Neural cell (in vitro differentiated cells): Measurements from ENCODE around the gene MAEA. TPM values are rescaled to one million over a fixed set of nuclear protein-coding genes. Genes with fewer than 3 reads are reported as not detected.

Source experiments
- H2AFZ ChIP-seq: fragments of 200-600, 300-800 bp; sonication (generic), shearing (Covaris generic); 2 replicates; pipeline ENCODE4 v1.6.0; 2014; ENCODE audit warnings: low read depth, mild to moderate bottlenecking, antibody characterized with exemption, low read length, moderate library complexity
- H3F3A ChIP-seq: fragments of 200-600 bp; shearing (Covaris generic); 2 replicates; pipeline ENCODE4 v1.6.1; 2016; ENCODE audit warnings: mild to moderate bottlenecking, moderate library complexity, mixed read lengths, antibody characterized with exemption, low read length; ENCODE audit not compliant: insufficient read depth, poor library complexity, severe bottlenecking
- H3K27ac ChIP-seq: fragments of 200-600, 300-800 bp; sonication (generic), shearing (Covaris generic); 2 replicates; pipeline ENCODE4 v1.5.1; 2014; ENCODE audit warnings: mild to moderate bottlenecking, low read length, moderate library complexity
- H3K27me3 ChIP-seq: fragments of 300-800, 200-600 bp; sonication (generic), shearing (Covaris generic); 2 replicates; pipeline ENCODE4 v1.6.0; 2014; ENCODE audit warnings: mild to moderate bottlenecking, low read depth, low read length, moderate library complexity; ENCODE audit not compliant: insufficient read depth
- H3K36me3 ChIP-seq: fragments of 300-800, 200-600 bp; sonication (generic), shearing (Covaris generic); 2 replicates; pipeline ENCODE4 v1.5.1; 2014; ENCODE audit warnings: mild to moderate bottlenecking, antibody characterized with exemption, low read length, moderate library complexity; ENCODE audit not compliant: insufficient read depth
- H3K4me2 ChIP-seq: fragments of 300-800, 200-600 bp; sonication (generic), shearing (Covaris generic); 2 replicates; pipeline ENCODE4 v1.6.0; 2014; ENCODE audit warnings: mild to moderate bottlenecking, low read length
- H3K4me3 ChIP-seq: fragments of 300-800, 200-600 bp; sonication (generic), shearing (Covaris generic); 2 replicates; pipeline ENCODE4 v1.5.1; 2014; ENCODE audit warnings: mild to moderate bottlenecking, low read length, moderate library complexity
- H3K79me2 ChIP-seq: fragments of 200-600 bp; shearing (Covaris generic); replicated peaks from 2 replicates; pipeline ENCODE4 v1.6.0; 2014; ENCODE audit warnings: mild to moderate bottlenecking, low read length, moderate library complexity; ENCODE audit not compliant: insufficient read depth
- H3K9ac ChIP-seq: fragments of 300-800, 200-600 bp; sonication (generic), shearing (Covaris generic); 2 replicates; pipeline ENCODE4 v1.6.1; 2016; ENCODE audit warnings: mild to moderate bottlenecking, low read length, mixed read lengths
- H3K9me2 ChIP-seq: fragments of 200-600 bp; shearing (Covaris generic); 2 replicates; pipeline ENCODE4 v1.6.1; 2016; ENCODE audit warnings: mild to moderate bottlenecking, low read length, mixed read lengths; ENCODE audit not compliant: insufficient read depth
- H3K9me3 ChIP-seq: fragments of 200-600, 300-800 bp; sonication (generic), shearing (Covaris generic); 2 replicates; pipeline ENCODE4 v1.6.1; 2016; ENCODE audit warnings: mild to moderate bottlenecking, mixed run types, low read length, moderate library complexity, mixed read lengths
- H4K20me1 ChIP-seq: fragments of 200-600 bp; shearing (Covaris generic); 2 replicates; pipeline ENCODE4 v1.6.1; 2016; ENCODE audit warnings: mild to moderate bottlenecking, mixed run types; ENCODE audit not compliant: insufficient read depth
- EP300 ChIP-seq: fragments of 450-650 bp; conservative IDR thresholded peaks from 2 replicates; pipeline ENCODE4 v1.6.1; 2014; ENCODE audit warnings: antibody characterized with exemption, mild to moderate bottlenecking, moderate library complexity; ENCODE audit not compliant: poor library complexity, severe bottlenecking
- EZH2 ChIP-seq: fragments of 200-600, 300-800 bp; shearing (Covaris generic), sonication (generic); IDR thresholded peaks from 2 replicates; pipeline ENCODE4 v1.6.1; 2014; ENCODE audit warnings: antibody characterized with exemption, low read length, borderline replicate concordance, mild to moderate bottlenecking; ENCODE audit not compliant: insufficient read depth, poor library complexity, severe bottlenecking
- MXI1 ChIP-seq: fragments of 450-650 bp; conservative IDR thresholded peaks from 2 replicates; pipeline ENCODE4 v1.6.1; 2014; ENCODE audit warnings: antibody characterized with exemption, mild to moderate bottlenecking; ENCODE audit not compliant: poor library complexity, severe bottlenecking
- POLR2AphosphoS5 ChIP-seq: IDR thresholded peaks from 2 replicates; pipeline ENCODE4 v1.6.1; 2012
- RAD21 ChIP-seq: fragments of 450-650 bp; conservative IDR thresholded peaks from 2 replicates; pipeline ENCODE4 v1.6.1; 2014; ENCODE audit warnings: antibody characterized with exemption, mild to moderate bottlenecking, moderate library complexity
- SMC3 ChIP-seq: fragments of 450-650 bp; conservative IDR thresholded peaks from 2 replicates; pipeline ENCODE4 v1.6.1; 2014; ENCODE audit warnings: antibody characterized with exemption, mild to moderate bottlenecking, moderate library complexity; ENCODE audit not compliant: poor library complexity
- TAF1 ChIP-seq: IDR thresholded peaks from 2 replicates; pipeline ENCODE4 v1.6.1; 2012; ENCODE audit warnings: low read depth
- polyA plus RNA-seq: library from polyadenylated mRNA; depleted of rRNA; stranded (reverse); fragments of >200 nt; gene quantifications from 2 replicates; pipeline ENCODE4 v1.2.3, GENCODE V29; 2014
- TF ChIP-seq, protein P1 (sequence below): IDR thresholded peaks from 2 replicates; pipeline ENCODE4 v1.6.1; 2012; ENCODE audit warnings: borderline replicate concordance
- TF ChIP-seq, protein P2 (sequence below): fragments of 450-650 bp; IDR thresholded peaks from 2 replicates; pipeline ENCODE4 v1.5.1; 2014; ENCODE audit warnings: antibody characterized with exemption, mild to moderate bottlenecking, moderate library complexity; ENCODE audit not compliant: poor library complexity, severe bottlenecking

Gene MAEA
- polyA plus RNA-seq, 1 donor from 2014 or later: 106 TPM

DNA sequence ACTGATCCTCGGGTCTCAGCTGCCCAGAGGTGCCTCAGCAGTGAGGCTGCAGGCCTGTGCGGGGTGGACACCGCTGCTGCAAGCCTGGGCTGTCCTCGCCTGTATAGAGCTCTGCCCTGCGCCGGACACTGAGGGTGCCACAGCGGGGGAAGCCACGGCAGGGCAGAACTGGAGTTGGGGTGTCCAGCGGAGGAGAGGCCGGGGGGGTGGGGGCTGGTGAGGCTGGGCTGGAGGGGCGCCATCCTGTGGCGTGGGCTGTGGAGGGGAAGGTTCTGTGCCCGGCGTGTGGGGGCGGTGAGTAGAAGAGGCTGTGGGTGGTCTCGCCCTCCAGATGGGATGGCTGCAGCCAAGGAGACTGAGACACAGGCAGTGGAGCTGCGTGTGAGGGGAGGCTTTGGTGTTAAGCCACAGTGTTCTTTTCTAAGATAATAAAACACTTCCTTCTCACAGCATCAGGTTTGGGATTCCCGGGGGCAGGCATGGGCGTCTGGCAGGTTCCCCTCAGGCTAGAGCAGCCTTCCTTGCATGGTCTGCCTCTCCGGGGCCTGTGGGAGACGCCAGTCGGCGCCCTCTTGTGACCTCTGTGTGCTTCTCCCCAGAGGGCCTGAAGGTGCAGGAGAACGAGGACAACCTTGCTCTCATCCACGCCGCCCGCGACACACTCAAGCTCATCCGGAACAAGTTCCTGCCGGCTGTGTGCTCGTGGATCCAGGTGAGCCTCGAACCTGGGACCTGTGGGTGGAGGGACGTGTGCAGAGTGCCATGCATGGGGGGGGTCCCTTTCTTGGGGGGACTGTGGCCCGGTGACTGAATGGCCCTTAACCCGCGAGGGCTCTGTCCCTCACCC, 64.7 kb downstream of the MAEA start:
- Histone ChIP-seq H3K4me3 (no peak overlapping the region), H3K27ac (no peak overlapping the region), H3K9me2 (no peaks in the 10 kb centered on the region), H4K20me1 (no peaks in the 10 kb centered on the region), H3K27me3 (no peaks in the 10 kb centered on the region), H3K4me2 (no peak overlapping the region), H3K79me2 (no peaks in the 10 kb centered on the region), H2AFZ (no peak overlapping the region), H3K9me3 (no peaks in the 10 kb centered on the region), H3K36me3 (no peaks in the 10 kb centered on the region), H3F3A (no peaks in the 10 kb centered on the region), H3K9ac (no peak overlapping the region)
- TF ChIP-seq RAD21: no peak
- TF ChIP-seq MXI1: no peak
- TF ChIP-seq POLR2AphosphoS5: no peak
- TF ChIP-seq EZH2: no peak
- TF ChIP-seq EP300: no peak
- no peak for TF ChIP-seq SMC3
- no peak for TF ChIP-seq TAF1
- TF ChIP-seq, protein P1, sequence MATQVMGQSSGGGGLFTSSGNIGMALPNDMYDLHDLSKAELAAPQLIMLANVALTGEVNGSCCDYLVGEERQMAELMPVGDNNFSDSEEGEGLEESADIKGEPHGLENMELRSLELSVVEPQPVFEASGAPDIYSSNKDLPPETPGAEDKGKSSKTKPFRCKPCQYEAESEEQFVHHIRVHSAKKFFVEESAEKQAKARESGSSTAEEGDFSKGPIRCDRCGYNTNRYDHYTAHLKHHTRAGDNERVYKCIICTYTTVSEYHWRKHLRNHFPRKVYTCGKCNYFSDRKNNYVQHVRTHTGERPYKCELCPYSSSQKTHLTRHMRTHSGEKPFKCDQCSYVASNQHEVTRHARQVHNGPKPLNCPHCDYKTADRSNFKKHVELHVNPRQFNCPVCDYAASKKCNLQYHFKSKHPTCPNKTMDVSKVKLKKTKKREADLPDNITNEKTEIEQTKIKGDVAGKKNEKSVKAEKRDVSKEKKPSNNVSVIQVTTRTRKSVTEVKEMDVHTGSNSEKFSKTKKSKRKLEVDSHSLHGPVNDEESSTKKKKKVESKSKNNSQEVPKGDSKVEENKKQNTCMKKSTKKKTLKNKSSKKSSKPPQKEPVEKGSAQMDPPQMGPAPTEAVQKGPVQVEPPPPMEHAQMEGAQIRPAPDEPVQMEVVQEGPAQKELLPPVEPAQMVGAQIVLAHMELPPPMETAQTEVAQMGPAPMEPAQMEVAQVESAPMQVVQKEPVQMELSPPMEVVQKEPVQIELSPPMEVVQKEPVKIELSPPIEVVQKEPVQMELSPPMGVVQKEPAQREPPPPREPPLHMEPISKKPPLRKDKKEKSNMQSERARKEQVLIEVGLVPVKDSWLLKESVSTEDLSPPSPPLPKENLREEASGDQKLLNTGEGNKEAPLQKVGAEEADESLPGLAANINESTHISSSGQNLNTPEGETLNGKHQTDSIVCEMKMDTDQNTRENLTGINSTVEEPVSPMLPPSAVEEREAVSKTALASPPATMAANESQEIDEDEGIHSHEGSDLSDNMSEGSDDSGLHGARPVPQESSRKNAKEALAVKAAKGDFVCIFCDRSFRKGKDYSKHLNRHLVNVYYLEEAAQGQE: no peak
- TF ChIP-seq, protein P2, sequence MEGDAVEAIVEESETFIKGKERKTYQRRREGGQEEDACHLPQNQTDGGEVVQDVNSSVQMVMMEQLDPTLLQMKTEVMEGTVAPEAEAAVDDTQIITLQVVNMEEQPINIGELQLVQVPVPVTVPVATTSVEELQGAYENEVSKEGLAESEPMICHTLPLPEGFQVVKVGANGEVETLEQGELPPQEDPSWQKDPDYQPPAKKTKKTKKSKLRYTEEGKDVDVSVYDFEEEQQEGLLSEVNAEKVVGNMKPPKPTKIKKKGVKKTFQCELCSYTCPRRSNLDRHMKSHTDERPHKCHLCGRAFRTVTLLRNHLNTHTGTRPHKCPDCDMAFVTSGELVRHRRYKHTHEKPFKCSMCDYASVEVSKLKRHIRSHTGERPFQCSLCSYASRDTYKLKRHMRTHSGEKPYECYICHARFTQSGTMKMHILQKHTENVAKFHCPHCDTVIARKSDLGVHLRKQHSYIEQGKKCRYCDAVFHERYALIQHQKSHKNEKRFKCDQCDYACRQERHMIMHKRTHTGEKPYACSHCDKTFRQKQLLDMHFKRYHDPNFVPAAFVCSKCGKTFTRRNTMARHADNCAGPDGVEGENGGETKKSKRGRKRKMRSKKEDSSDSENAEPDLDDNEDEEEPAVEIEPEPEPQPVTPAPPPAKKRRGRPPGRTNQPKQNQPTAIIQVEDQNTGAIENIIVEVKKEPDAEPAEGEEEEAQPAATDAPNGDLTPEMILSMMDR: no peak

DNA sequence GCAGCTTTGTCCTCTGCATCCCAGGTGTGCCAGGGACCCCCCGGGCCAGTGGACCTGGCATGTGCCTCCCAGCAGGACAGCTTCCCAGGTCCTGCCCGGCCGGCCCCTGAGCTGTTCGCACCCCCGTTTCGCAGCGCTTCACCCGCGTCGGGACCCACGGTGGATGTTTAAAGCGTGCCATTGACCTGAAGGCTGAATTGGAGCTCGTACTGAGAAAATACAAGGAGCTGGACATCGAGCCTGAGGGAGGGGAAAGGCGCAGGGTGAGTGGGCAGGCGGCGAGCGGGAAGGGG, 65.2 kb downstream of the MAEA start:
- Histone ChIP-seq H4K20me1 (no peaks in the 10 kb centered on the region), H3K27ac (no peak overlapping the region), H3K9me3 (no peaks in the 10 kb centered on the region), H3K27me3 (no peaks in the 10 kb centered on the region), H3K4me3 (no peak overlapping the region), H3K4me2 (no peak overlapping the region), H3K9ac (no peak overlapping the region), H2AFZ (no peak overlapping the region), H3F3A (no peaks in the 10 kb centered on the region), H3K36me3 (no peaks in the 10 kb centered on the region), H3K9me2 (no peaks in the 10 kb centered on the region), H3K79me2 (no peaks in the 10 kb centered on the region)
- TF ChIP-seq TAF1 (no peak), EP300 (no peak), SMC3 (no peak), MXI1 (no peak), RAD21 (no peak), POLR2AphosphoS5 (no peak), EZH2 (no peak)
- TF ChIP-seq, protein P2: no peak
- TF ChIP-seq, protein P1: no peak
